22Rv1 (cell line): ENCODE data around the gene NRXN3.

Experiments used
- H3K27ac ChIP-seq: fragments of 450-650 bp; 2 replicates; pipeline ENCODE4 v1.5.1; 2017
- ZFX ChIP-seq: fragments of 450-650 bp; IDR thresholded peaks from 2 replicates; pipeline ENCODE4 v1.6.1; 2017; ENCODE audit warnings: antibody characterized with exemption, borderline replicate concordance
- TF ChIP-seq, protein P1 (sequence below): fragments of 450-650 bp; IDR thresholded peaks from 2 replicates; pipeline ENCODE4 v1.5.1; 2017; ENCODE audit warnings: mild to moderate bottlenecking

The NRXN3 gene

DNA sequence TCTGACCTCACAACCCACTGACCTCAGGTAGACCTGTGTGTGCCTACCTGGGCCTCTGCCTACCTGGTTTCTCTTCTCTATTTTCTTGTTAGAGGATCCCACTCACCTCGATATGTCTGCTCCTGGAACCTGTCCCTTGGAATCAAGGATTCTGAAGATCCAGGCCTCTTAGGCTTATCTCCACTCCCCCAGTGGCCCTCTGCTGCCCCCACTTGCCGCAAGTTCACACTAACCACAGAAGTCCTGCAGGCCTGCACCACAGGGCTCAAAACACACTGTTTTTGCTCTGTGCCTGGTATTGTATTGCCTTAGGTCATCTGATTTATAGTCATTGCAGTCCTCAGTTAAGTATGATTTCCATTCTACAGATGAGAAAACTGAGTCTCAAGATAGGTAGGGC is 15.3 kb upstream of the NRXN3 start:
- H3K27ac ChIP-seq, result no peak overlapping the region
- no peak for TF ChIP-seq ZFX
- TF ChIP-seq, protein P1, sequence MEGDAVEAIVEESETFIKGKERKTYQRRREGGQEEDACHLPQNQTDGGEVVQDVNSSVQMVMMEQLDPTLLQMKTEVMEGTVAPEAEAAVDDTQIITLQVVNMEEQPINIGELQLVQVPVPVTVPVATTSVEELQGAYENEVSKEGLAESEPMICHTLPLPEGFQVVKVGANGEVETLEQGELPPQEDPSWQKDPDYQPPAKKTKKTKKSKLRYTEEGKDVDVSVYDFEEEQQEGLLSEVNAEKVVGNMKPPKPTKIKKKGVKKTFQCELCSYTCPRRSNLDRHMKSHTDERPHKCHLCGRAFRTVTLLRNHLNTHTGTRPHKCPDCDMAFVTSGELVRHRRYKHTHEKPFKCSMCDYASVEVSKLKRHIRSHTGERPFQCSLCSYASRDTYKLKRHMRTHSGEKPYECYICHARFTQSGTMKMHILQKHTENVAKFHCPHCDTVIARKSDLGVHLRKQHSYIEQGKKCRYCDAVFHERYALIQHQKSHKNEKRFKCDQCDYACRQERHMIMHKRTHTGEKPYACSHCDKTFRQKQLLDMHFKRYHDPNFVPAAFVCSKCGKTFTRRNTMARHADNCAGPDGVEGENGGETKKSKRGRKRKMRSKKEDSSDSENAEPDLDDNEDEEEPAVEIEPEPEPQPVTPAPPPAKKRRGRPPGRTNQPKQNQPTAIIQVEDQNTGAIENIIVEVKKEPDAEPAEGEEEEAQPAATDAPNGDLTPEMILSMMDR, result peak; percentile 19; the same call in 1 of the 2 replicates

DNA sequence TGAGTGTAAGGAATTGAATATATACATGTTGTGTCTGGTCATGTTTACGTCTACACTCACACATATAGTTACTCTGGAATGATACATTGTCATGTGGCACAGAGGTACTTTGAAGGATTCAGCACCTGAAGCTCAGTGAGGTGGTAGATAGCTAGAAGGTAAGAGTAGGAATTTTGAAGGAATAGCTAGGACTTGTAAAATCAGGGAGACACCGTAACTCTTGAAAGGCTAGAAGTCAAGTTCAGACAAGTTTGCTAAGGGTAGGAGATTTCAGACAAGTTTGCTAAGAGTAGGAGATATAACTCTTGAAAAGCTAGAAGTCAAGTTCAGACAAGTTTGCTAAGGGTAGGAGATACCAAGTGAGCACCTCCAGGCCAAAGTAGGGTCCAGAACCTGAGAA is 14.0 kb upstream of the NRXN3 start:
- no peak overlapping the region for H3K27ac ChIP-seq
- TF ChIP-seq ZFX, result no peak
- TF ChIP-seq, protein P1, result no peak

DNA sequence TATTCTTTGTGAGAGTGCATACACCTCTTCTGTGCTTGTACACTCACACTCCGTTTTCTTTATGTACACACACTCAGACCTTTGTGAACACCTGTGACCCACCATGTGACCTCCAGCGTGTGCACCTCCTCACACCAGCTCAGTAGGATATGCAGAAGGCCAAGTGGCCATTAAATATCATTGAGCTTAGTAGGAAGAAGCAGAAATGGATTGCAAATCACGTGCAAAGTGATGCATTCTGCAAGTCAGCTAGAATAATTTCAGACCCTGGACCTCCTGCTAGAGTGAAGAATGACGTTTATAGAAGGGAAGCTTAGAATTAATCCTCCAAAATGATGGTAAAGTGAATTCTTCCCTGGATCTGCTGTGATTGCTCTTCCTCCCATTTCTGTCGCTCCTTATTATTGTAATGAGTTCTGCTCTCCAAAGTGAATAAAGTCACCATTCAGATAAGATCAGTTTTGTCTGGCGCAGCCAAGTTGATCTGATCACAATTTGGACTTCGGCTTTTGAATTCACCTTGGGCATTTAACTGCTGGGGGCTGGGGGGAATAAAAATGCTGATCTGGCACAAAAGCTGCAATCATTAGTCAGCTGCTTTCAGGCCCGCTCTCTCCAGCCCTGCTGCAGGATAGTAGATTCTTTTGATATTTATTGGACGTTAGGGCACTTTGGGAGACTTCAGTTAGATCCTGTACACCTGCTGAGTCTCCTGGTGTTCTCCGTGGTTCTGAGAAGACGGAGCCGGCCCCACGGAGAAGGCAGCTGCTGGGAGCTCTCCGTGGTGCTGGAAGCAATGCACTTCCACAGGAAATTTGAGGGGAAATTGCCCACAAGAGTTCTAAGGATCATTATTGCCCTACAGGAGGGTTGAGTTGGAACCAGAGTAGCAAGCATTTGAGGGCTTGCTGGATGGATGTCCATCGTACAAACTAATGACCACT is 12.4 kb upstream of the NRXN3 start:
- TF ChIP-seq ZFX, result no peak
- TF ChIP-seq, protein P1, result no peak
- H3K27ac ChIP-seq, result no peak overlapping the region

DNA sequence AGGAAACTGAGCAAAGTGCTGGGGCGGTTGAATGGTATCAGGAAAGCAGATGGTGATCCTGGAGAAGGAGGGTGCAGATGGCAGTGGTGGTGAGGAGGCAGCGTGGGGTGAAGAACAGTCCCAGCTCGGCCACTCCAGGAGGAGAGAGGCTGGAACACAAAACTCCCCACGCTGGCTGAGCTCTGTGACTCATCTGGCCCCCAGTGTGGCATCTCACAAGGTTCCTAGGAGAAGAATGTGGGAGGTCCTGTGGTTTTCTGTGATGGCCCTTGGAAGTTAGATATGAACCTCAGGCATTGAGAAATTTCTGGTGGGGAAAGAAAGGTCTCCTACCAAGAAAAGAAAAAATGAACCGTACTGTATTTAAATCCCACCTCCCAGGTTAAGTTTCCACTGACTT is 8.0 kb upstream of the NRXN3 start:
- no peak for TF ChIP-seq ZFX
- TF ChIP-seq, protein P1, result no peak
- no peak overlapping the region for H3K27ac ChIP-seq

DNA sequence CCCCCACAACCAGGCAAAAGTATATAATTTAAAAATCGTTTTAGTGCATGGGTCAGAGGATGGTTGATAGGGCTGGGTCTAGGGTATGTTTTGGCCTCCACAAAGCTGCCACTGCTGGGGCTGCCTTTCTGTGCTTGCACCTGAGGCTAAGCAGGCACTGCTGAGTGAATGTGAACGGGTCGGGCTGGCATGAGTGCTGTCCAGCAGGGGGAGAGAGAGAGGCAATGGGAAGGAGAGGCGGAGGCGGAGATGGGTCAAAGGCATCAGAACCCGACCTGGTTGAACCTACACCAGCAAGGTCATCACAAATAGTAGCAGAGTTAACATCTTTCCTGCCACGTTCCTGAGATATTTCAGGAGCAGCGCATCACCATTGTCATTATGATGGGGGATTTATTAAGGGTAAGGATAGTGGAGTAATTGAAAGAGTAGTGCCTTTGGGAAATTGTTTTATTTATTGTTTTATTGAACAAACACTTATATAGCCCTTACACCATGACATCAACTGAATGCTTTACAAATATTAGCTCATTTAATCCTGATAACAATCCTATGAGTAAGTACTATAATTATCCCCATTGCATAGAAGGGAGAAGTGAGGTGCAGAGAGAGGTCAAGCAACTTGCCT is 5.8 kb upstream of the NRXN3 start:
- no peak for TF ChIP-seq ZFX
- TF ChIP-seq, protein P1, result peak; percentile 87
- H3K27ac ChIP-seq, result no peak overlapping the region

DNA sequence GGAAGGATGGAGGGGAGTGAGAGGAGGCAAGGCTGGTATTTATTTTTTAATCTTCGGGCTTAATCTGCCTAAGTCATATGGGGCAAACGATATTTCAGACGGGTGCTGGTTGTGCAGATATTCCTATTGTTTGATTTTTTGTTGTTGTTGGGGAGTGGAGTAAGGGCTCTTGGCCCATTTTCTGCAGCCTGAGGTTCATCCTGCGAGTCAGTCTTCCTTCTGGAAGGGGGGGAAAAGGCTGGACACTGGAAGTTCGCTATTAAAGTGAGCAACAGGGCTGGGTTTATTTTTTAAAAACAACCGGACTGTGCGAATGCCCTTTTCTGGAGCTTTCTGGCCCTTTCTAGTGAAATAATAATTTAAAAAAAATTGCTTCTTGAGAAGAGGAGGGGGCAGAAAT is 2.3 kb downstream of the NRXN3 start:
- TF ChIP-seq ZFX, result no peak
- TF ChIP-seq, protein P1, result no peak
- H3K27ac ChIP-seq, result no peak overlapping the region
